ENCODE measurements around the gene MCTP2. TPM values are rescaled to one million over a fixed set of nuclear protein-coding genes. Genes with fewer than 3 reads are reported as not detected.

The MCTP2 gene
- total RNA-seq, 1 experiment from 2014 or later: 0.19 TPM

DNA sequence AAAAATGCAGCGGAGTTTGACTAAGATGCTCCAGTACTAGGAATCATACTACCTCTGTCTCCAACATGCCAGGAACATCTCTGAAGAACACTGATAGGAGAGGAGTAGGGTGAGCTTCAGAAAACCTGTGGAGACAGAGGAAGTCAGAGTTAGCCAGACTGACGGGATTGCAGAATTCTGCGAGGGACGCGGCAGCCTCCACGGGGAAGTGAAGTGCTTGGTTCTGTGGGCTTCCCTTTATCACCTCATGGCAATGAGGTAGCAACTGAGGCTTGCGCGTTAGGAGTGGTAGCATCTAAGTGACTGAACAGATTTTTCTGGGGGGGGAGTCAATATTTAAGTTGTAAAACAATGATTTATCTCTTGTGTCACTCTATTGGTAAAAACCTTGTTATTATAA lies 226.3 kb downstream of the MCTP2 start:
- no peaks in the 10 kb centered on the region for H3K4me1 ChIP-seq (ENCODE audit: insufficient read depth, low read length, poor library complexity, severe bottlenecking)
- H3K27me3 ChIP-seq (replicated peaks; ENCODE audit: insufficient read depth, low read depth, low read length, poor library complexity): no peaks in the 10 kb centered on the region
- intact Hi-C loops (cut with micrococcal nuclease; ENCODE audit: unreplicated experiment): no loop called here
- BruUV-seq (replicated peaks): no TSS peak
- H3K9me3 ChIP-seq (ENCODE audit: low read depth, low read length, poor library complexity, severe bottlenecking): no peaks in the 10 kb centered on the region
- TF ChIP-seq EZH2 (IDR thresholded peaks at IDR 0.05; ENCODE audit: borderline replicate concordance, low read depth, low read length, poor library complexity, severe bottlenecking): no peak
- no peak overlapping the region for H3K4me3 ChIP-seq (ENCODE audit: low read depth, low read length, poor library complexity, severe bottlenecking)
- POLR2A ChIA-PET (ENCODE audit: low non-redundant PET): no interaction called here
- CTCF ChIA-PET: no interaction called here
- DNase-seq (ENCODE audit: low spot score): no peak
- no peaks in the 10 kb centered on the region for H3K36me3 ChIP-seq (ENCODE audit: insufficient read depth, low read length, poor library complexity, severe bottlenecking)
- H3K27ac ChIP-seq (ENCODE audit: low read depth, low read length, poor library complexity, severe bottlenecking): no peak overlapping the region

DNA sequence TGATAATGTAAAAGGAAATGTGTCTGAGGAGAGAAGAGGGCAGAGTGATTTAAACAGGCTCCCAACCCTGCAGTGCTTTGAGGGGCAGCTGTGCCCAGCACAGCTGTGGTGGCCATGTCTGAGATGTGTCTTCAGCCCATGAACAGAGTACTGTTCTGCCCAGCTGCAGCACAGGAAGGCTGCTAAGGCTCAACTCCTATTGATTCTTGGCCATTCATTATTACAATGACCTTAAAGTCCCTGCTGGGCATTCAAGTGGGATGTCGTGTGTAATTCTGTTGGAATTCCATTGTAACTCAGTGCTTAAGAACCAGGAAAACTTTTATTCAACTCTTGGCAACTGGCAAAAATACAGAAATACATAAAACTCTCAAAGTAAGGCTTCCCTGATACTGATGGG lies 229.3 kb downstream of the MCTP2 start:
- no peak overlapping the region for H3K27ac ChIP-seq (ENCODE audit: low read depth, low read length, poor library complexity, severe bottlenecking)
- H3K9me3 ChIP-seq (ENCODE audit: low read depth, low read length, poor library complexity, severe bottlenecking): no peaks in the 10 kb centered on the region
- no peak for DNase-seq (ENCODE audit: low spot score)
- no peaks in the 10 kb centered on the region for H3K36me3 ChIP-seq (ENCODE audit: insufficient read depth, low read length, poor library complexity, severe bottlenecking)
- no peak overlapping the region for H3K4me3 ChIP-seq (ENCODE audit: low read depth, low read length, poor library complexity, severe bottlenecking)
- H3K27me3 ChIP-seq (replicated peaks; ENCODE audit: insufficient read depth, low read depth, low read length, poor library complexity): no peaks in the 10 kb centered on the region
- no TSS peak for BruUV-seq (replicated peaks)
- ChIA-PET CTCF (no interaction called here), POLR2A (ENCODE audit: low non-redundant PET) (no interaction called here)
- no peaks in the 10 kb centered on the region for H3K4me1 ChIP-seq (ENCODE audit: insufficient read depth, low read length, poor library complexity, severe bottlenecking)
- intact Hi-C loops (cut with micrococcal nuclease; ENCODE audit: unreplicated experiment): no loop called here
- TF ChIP-seq CTCF (conservative IDR thresholded peaks at IDR 0.05; ENCODE audit: low read depth, low read length) (no peak), EZH2 (IDR thresholded peaks at IDR 0.05; ENCODE audit: borderline replicate concordance, low read depth, low read length, poor library complexity, severe bottlenecking) (no peak)

GRCh38 chr15:94467034-94467433 lies 235.7 kb downstream of the MCTP2 start:
- no TSS peak for BruUV-seq (replicated peaks)
- ChIA-PET CTCF (no interaction called here), POLR2A (ENCODE audit: low non-redundant PET) (no interaction called here)
- TF ChIP-seq EZH2 (IDR thresholded peaks at IDR 0.05; ENCODE audit: borderline replicate concordance, low read depth, low read length, poor library complexity, severe bottlenecking) (no peak), CTCF (conservative IDR thresholded peaks at IDR 0.05; ENCODE audit: low read depth, low read length) (no peak)
- no peak for DNase-seq (ENCODE audit: low spot score)
- Histone ChIP-seq H3K27me3 (replicated peaks; ENCODE audit: insufficient read depth, low read depth, low read length, poor library complexity) (no peaks in the 10 kb centered on the region), H3K9me3 (ENCODE audit: low read depth, low read length, poor library complexity, severe bottlenecking) (no peaks in the 10 kb centered on the region), H3K4me1 (ENCODE audit: insufficient read depth, low read length, poor library complexity, severe bottlenecking) (peaks cover 8% of the 10 kb centered on the region), H3K27ac (ENCODE audit: low read depth, low read length, poor library complexity, severe bottlenecking) (no peak overlapping the region), H3K36me3 (ENCODE audit: insufficient read depth, low read length, poor library complexity, severe bottlenecking) (no peaks in the 10 kb centered on the region), H3K4me3 (ENCODE audit: low read depth, low read length, poor library complexity, severe bottlenecking) (no peak overlapping the region)
- intact Hi-C loops (cut with micrococcal nuclease; ENCODE audit: unreplicated experiment): no loop called here

- TF ChIP-seq CTCF (conservative IDR thresholded peaks at IDR 0.05; ENCODE audit: low read depth, low read length) (no peak), EZH2 (IDR thresholded peaks at IDR 0.05; ENCODE audit: borderline replicate concordance, low read depth, low read length, poor library complexity, severe bottlenecking) (no peak)
- intact Hi-C loops (cut with micrococcal nuclease; ENCODE audit: unreplicated experiment): no loop called here
- H3K36me3 ChIP-seq (ENCODE audit: insufficient read depth, low read length, poor library complexity, severe bottlenecking): no peaks in the 10 kb centered on the region
- H3K9me3 ChIP-seq (ENCODE audit: low read depth, low read length, poor library complexity, severe bottlenecking): no peaks in the 10 kb centered on the region
- BruUV-seq (replicated peaks): no TSS peak
- ChIA-PET CTCF (no interaction called here), POLR2A (ENCODE audit: low non-redundant PET) (no interaction called here)
- H3K27ac ChIP-seq (ENCODE audit: low read depth, low read length, poor library complexity, severe bottlenecking): no peak overlapping the region
- no peaks in the 10 kb centered on the region for H3K27me3 ChIP-seq (replicated peaks; ENCODE audit: insufficient read depth, low read depth, low read length, poor library complexity)
- H3K4me1 ChIP-seq (ENCODE audit: insufficient read depth, low read length, poor library complexity, severe bottlenecking): peaks cover 8% of the 10 kb centered on the region
- no peak for DNase-seq (ENCODE audit: low spot score)
- no peak overlapping the region for H3K4me3 ChIP-seq (ENCODE audit: low read depth, low read length, poor library complexity, severe bottlenecking)
These were observed 239.1 kb downstream of the MCTP2 start for GRCh38 chr15:94470492-94470891.
